ENCODE results near the gene PRKCE.

PRKCE gene

DNA sequence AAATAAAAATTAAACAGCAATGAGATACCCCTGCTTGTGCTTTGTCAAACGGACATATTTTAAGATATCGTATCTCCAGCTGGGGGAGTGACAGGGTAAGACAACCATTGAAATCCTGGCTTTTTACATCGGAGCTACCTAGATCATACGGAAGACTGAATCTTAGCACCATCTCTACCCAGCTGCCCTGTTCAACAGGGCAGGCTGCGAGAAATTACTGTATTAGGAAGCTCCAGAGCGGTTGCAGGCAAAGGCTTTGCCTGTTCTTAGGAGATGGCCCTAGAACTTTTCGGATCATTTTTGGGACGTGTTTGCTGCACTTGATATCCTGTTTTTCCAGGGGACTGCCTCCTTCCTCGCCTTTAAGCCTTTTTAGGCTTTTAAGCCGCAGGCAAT is 2.0 kb upstream of the PRKCE start:
- TF ChIP-seq, protein P1, sequence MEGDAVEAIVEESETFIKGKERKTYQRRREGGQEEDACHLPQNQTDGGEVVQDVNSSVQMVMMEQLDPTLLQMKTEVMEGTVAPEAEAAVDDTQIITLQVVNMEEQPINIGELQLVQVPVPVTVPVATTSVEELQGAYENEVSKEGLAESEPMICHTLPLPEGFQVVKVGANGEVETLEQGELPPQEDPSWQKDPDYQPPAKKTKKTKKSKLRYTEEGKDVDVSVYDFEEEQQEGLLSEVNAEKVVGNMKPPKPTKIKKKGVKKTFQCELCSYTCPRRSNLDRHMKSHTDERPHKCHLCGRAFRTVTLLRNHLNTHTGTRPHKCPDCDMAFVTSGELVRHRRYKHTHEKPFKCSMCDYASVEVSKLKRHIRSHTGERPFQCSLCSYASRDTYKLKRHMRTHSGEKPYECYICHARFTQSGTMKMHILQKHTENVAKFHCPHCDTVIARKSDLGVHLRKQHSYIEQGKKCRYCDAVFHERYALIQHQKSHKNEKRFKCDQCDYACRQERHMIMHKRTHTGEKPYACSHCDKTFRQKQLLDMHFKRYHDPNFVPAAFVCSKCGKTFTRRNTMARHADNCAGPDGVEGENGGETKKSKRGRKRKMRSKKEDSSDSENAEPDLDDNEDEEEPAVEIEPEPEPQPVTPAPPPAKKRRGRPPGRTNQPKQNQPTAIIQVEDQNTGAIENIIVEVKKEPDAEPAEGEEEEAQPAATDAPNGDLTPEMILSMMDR (IDR thresholded peaks at IDR 0.05; ENCODE audit: low read depth, low read length, missing control alignments), result no peak
- peak overlapping the region; percentile 76 for H3K4me3 ChIP-seq (ENCODE audit: low read depth, low read length)
- no peak for DNase-seq (ENCODE audit: low read depth)

- DNase-seq (ENCODE audit: low read depth), result no peak
- TF ChIP-seq, protein P1 (IDR thresholded peaks at IDR 0.05; ENCODE audit: low read depth, low read length, missing control alignments), result no peak
- peak overlapping the region; percentile 76 for H3K4me3 ChIP-seq (ENCODE audit: low read depth, low read length)
These were observed 1.3 kb upstream of the PRKCE start for GRCh38 chr2:45649858-45650811.

DNA sequence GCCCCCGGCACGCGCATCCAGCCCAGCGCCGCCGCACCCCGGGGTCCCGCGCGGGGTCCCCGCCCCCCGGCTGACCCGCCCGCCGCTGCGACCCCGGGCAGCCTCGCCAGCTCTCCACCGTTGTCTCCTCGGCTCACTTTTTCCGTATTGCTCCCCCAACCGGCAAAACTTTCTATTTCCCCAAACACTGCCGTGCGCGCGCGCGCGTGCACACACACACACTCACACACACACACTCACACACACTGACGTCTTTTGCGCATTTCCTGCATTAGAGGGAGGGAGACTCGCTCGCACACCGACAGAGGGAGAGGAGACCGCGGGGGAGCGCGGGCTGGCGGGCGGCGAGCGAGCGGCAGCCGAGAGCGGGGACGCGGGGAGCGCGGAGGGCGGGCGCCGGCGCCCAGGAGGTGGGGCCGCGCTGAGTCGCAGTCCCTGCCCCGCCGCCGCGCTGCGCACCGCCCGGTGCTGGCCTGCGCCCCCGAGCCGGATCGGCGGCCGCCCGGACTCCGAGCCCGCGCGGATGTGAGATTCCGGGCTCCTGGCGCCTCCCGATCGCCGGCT is 542 bp upstream of the PRKCE start:
- H3K4me3 ChIP-seq (ENCODE audit: low read depth, low read length), result peak overlapping the region; percentile 76
- DNase-seq (ENCODE audit: low read depth), result peak; percentile 92
- TF ChIP-seq, protein P1 (IDR thresholded peaks at IDR 0.05; ENCODE audit: low read depth, low read length, missing control alignments), result peak; percentile 31

DNA sequence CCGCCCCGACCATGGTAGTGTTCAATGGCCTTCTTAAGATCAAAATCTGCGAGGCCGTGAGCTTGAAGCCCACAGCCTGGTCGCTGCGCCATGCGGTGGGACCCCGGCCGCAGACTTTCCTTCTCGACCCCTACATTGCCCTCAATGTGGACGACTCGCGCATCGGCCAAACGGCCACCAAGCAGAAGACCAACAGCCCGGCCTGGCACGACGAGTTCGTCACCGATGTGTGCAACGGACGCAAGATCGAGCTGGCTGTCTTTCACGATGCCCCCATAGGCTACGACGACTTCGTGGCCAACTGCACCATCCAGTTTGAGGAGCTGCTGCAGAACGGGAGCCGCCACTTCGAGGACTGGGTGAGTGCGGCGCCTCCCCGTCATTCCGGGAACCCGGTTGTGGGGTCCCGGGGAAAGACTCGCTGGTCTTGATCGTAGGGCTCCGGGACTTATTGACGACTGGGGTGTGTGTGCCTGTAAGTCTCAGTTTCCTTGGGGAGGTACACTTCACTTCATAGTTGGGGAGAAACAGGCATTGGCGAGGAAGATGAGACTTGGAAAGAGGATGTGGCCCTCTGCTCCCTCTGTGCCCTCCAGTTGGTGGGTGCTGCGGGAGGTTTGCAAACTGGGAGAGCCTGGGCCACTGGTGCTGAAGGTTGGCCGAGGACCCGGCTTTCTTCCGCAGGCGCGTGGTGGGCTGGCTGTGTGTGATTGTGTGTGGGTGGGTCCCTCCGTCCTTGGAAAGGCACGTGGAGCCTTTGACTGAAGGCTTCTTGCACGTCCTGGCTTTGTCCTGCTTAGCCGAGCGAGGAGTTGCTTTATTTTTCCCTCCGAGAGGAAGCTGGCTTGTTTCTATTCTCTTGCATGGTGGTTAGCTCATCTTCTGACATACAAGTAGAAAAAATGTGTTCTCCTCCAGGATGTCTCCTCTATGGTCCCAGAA is 886 bp downstream of the PRKCE start:
- peak overlapping the region; percentile 76 for H3K4me3 ChIP-seq (ENCODE audit: low read depth, low read length)
- TF ChIP-seq, protein P1 (IDR thresholded peaks at IDR 0.05; ENCODE audit: low read depth, low read length, missing control alignments), result no peak
- DNase-seq (ENCODE audit: low read depth), result no peak

DNA sequence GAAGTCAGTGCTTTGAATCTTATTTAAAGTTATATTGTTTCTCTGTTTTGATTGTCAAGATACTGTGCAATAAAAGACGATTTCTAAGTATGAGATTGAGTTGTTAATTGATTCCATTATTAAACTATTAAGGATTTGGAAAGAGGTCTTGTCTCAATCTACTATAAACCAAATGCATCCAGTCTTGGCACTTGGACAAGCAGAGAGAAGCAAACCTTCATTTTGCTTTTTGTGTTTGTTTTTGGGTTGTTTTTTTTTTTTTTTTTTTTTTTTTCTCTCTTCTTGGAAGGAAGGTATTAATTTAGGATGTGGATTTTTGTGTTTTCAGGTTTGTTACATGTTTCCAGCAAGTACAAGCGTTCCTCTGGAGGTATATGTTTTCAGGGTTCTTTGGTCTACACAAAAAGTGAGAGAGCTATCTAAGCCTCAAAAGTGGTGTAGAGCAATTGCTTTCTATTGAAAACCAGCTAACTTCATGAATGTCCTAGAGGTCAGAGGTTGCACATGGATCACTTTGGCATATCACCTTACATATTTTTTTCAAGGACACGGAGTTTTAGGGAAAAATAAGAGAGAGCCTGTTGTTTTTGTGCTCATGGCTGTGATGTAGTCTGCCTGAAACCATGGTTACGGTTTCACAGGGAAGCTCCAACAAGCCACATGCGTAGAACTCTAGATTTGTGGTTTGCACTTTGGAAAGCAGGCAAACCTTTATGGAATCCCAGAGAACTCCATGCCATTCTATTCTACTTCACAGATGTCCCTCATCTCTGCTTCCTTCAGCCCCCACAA is 1.8 kb downstream of the PRKCE start:
- peak overlapping the region; percentile 76; the same call in 1 of the 2 replicates for H3K4me3 ChIP-seq (ENCODE audit: low read depth, low read length)
- TF ChIP-seq, protein P1 (IDR thresholded peaks at IDR 0.05; ENCODE audit: low read depth, low read length, missing control alignments), result no peak
- no peak for DNase-seq (ENCODE audit: low read depth)

- TF ChIP-seq, protein P1 (IDR thresholded peaks at IDR 0.05; ENCODE audit: low read depth, low read length, missing control alignments), result no peak
- H3K4me3 ChIP-seq (ENCODE audit: low read depth, low read length), result no peak overlapping the region
- DNase-seq (ENCODE audit: low read depth), result no peak
These were observed 2.8 kb downstream of the PRKCE start for GRCh38 chr2:45654250-45654649.
